CD14-positive monocyte (primary cell): ENCODE measurements around the gene HSPG2. TPM values are rescaled to one million over a fixed set of nuclear protein-coding genes. Genes with fewer than 3 reads are reported as not detected.

Experiments
- DNase-seq, 3 donors: peaks; one replicate each; pipeline ENCODE4 v3.0.0-alpha.2; 2011 to 2022
- H2AFZ ChIP-seq: 2 replicates; pipeline ENCODE4 v1.6.0; 2012; ENCODE audit warnings: mild to moderate bottlenecking, low read depth, low read length, inconsistent platforms; ENCODE audit not compliant: insufficient read depth, poor library complexity, severe bottlenecking
- H3K27ac ChIP-seq, 2 donors: 1 replicate in 1 of 2; 2 replicates in 1 of 2; pipeline ENCODE4 v1.5.1; 2012 to 2013; ENCODE audit warnings: low read length in 2 of 2, control low read depth in 1 of 2, inconsistent platforms in 1 of 2, low read depth in 1 of 2, mild to moderate bottlenecking in 1 of 2
- H3K27me3 ChIP-seq, 2 donors: one replicate each; pipeline versions ENCODE4 v1.6.0 to v1.6.1; 2011 to 2013; ENCODE audit warnings: low read length in 2 of 2; ENCODE audit not compliant: control insufficient read depth in 2 of 2, insufficient read depth in 2 of 2
- H3K36me3 ChIP-seq, 2 donors: replicated peaks in 1 of 2; 1 replicate in 1 of 2; 2 replicates in 1 of 2; pipeline versions ENCODE4 v1.5.1 to v1.6.1; 2012 to 2013; ENCODE audit warnings: low read length in 2 of 2, control low read depth in 1 of 2, inconsistent platforms in 1 of 2, mild to moderate bottlenecking in 1 of 2; ENCODE audit not compliant: insufficient read depth in 2 of 2, control insufficient read depth in 1 of 2
- H3K4me1 ChIP-seq, 2 donors: 1 replicate in 1 of 2; 2 replicates in 1 of 2; pipeline versions ENCODE4 v1.5.1 to v1.6.1; 2012 to 2013; ENCODE audit warnings: low read length in 2 of 2, control low read depth in 1 of 2, inconsistent platforms in 1 of 2, mild to moderate bottlenecking in 1 of 2, moderate library complexity in 1 of 2; ENCODE audit not compliant: insufficient read depth in 2 of 2, control insufficient read depth in 1 of 2
- H3K4me2 ChIP-seq: replicated peaks from 2 replicates; pipeline ENCODE3; 2012; ENCODE audit warnings: low read length, moderate library complexity, mild to moderate bottlenecking; ENCODE audit not compliant: poor library complexity, severe bottlenecking; ENCODE audit errors: extremely low read depth
- H3K4me3 ChIP-seq, 3 experiments: fragments of 200-600 bp in 1 of 3; sonication (generic) in 1 of 3; replicated peaks in 1 of 3; 1 replicate in 2 of 3; 2 replicates in 1 of 3; pipeline ENCODE4 v1.5.1; 2011 to 2013; ENCODE audit warnings: low read length in 3 of 3, mild to moderate bottlenecking in 3 of 3, control low read depth in 2 of 3, low read depth in 2 of 3, inconsistent platforms in 1 of 3, moderate library complexity in 1 of 3
- H3K79me2 ChIP-seq: 2 replicates; pipeline ENCODE4 v1.6.0; 2012; ENCODE audit warnings: mild to moderate bottlenecking, control low read depth, inconsistent platforms, low read length, moderate library complexity; ENCODE audit not compliant: insufficient read depth
- H3K9ac ChIP-seq: 2 replicates; pipeline ENCODE4 v1.6.0; 2017; ENCODE audit warnings: low read length, mild to moderate bottlenecking; ENCODE audit not compliant: insufficient read depth, poor library complexity, severe bottlenecking
- H3K9me3 ChIP-seq, 2 donors: replicated peaks in 1 of 2; 1 replicate in 1 of 2; 2 replicates in 1 of 2; pipeline versions ENCODE4 v1.5.1 to v1.6.1; 2012 to 2013; ENCODE audit warnings: low read length in 2 of 2, control low read depth in 1 of 2; ENCODE audit not compliant: control insufficient read depth in 1 of 2, insufficient read depth in 1 of 2
- H4K20me1 ChIP-seq: 2 replicates; pipeline ENCODE4 v1.6.0; 2012; ENCODE audit warnings: mild to moderate bottlenecking, low read length, control low read depth, moderate library complexity; ENCODE audit not compliant: insufficient read depth
- H3K27ac Mint-ChIP-seq, 7 donors: one replicate each; pipeline ENCODE4 v1.8.0; 2020; ENCODE audit warnings: mild to moderate bottlenecking in 7 of 7, mixed read lengths in 7 of 7, moderate library complexity in 6 of 7, inconsistent platforms in 2 of 7
- H3K27me3 Mint-ChIP-seq, 3 donors: one replicate each; pipeline ENCODE4 v1.8.0; 2021 to 2022; ENCODE audit warnings: low read depth in 3 of 3, mild to moderate bottlenecking in 3 of 3, mixed read lengths in 3 of 3, moderate library complexity in 3 of 3, inconsistent platforms in 1 of 3
- H3K36me3 Mint-ChIP-seq, 2 donors: one replicate each; pipeline ENCODE4 v1.8.0; 2020; ENCODE audit warnings: mixed read lengths in 2 of 2, inconsistent platforms in 1 of 2, mild to moderate bottlenecking in 1 of 2
- H3K4me1 Mint-ChIP-seq: one replicate; pipeline ENCODE4 v1.8.0; 2020; ENCODE audit warnings: mild to moderate bottlenecking, mixed read lengths
- H3K4me3 Mint-ChIP-seq, 2 donors: one replicate each; pipeline ENCODE4 v1.8.0; 2020; ENCODE audit warnings: mild to moderate bottlenecking in 2 of 2, mixed read lengths in 2 of 2, moderate library complexity in 1 of 2
- H3K9me3 Mint-ChIP-seq, 7 donors: one replicate each; pipeline ENCODE4 v1.8.0; 2020 to 2022; ENCODE audit warnings: mixed read lengths in 7 of 7, mild to moderate bottlenecking in 6 of 7, moderate library complexity in 6 of 7, inconsistent platforms in 2 of 7
- WGBS: methylation state at CpG from one replicate; pipeline ENCODE4 v1.1.5; 2013; ENCODE audit warnings: missing lambda C conversion rate; ENCODE audit not compliant: insufficient coverage; 5-methylcytosine and 5-hydroxymethylcytosine counted together
- intact Hi-C, 2 donors: fragments of 100-400 bp; cut with micrococcal nuclease; formaldehyde crosslinking; loops; one replicate each; pipeline versions ENCODE4 v1.15.0 to v1.15.1; 2023
- polyA plus RNA-seq, 3 donors: library from polyadenylated mRNA; depleted of rRNA in 1 of 3; unstranded in 2 of 3; stranded (reverse) in 1 of 3; fragments of 300-500 nt in 2 of 3; fragments of >200 nt in 1 of 3; fragmentation: Illumina TruSeq in 2 of 3; gene quantifications; 1 replicate in 2 of 3; 2 replicates in 1 of 3; pipeline ENCODE4 v1.2.3, GENCODE V29; 2012 to 2021
- TF ChIP-seq, protein P1 (sequence below): fragments of 200-600 bp; IDR thresholded peaks from one replicate; pipeline ENCODE4 v1.8.0; 2022; ENCODE audit warnings: antibody characterized with exemption, mild to moderate bottlenecking

HSPG2 gene
- polyA plus RNA-seq, 3 donors: 0.44 TPM; not detected in 2

GRCh38 chr1:21847223-21848205, 89.6 kb downstream of the HSPG2 start:
- peaks cover 4 to 5% of the 10 kb centered on the region in 2 donors for H3K4me1 ChIP-seq
- H3K36me3 ChIP-seq: no peaks in the 10 kb centered on the region
- TF ChIP-seq, protein P1, sequence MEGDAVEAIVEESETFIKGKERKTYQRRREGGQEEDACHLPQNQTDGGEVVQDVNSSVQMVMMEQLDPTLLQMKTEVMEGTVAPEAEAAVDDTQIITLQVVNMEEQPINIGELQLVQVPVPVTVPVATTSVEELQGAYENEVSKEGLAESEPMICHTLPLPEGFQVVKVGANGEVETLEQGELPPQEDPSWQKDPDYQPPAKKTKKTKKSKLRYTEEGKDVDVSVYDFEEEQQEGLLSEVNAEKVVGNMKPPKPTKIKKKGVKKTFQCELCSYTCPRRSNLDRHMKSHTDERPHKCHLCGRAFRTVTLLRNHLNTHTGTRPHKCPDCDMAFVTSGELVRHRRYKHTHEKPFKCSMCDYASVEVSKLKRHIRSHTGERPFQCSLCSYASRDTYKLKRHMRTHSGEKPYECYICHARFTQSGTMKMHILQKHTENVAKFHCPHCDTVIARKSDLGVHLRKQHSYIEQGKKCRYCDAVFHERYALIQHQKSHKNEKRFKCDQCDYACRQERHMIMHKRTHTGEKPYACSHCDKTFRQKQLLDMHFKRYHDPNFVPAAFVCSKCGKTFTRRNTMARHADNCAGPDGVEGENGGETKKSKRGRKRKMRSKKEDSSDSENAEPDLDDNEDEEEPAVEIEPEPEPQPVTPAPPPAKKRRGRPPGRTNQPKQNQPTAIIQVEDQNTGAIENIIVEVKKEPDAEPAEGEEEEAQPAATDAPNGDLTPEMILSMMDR: no peak
- no peak overlapping the region for H3K4me2 ChIP-seq
- no peak overlapping the region for H3K9ac ChIP-seq
- Mint-ChIP-seq H3K9me3 (no peaks in the 10 kb centered on the region), H3K4me1 (peaks cover 5% of the 10 kb centered on the region), H3K27ac (no peak overlapping the region), H3K27me3 (peaks cover 0 to 2% (median 0%) of the 10 kb centered on the region in 3 donors), H3K36me3 (no peaks in the 10 kb centered on the region), H3K4me3 (no peak overlapping the region)
- no peak overlapping the region for H3K4me3 ChIP-seq
- H3K27me3 ChIP-seq: no peaks in the 10 kb centered on the region
- H2AFZ ChIP-seq: no peak overlapping the region
- H4K20me1 ChIP-seq: no peaks in the 10 kb centered on the region
- DNase-seq: no peak
- WGBS: 94% methylated on average over 36 of the region's 47 CpGs
- no peaks in the 10 kb centered on the region for H3K9me3 ChIP-seq
- no peaks in the 10 kb centered on the region for H3K79me2 ChIP-seq
- intact Hi-C loops: no loop called here
- no peak overlapping the region for H3K27ac ChIP-seq

DNA sequence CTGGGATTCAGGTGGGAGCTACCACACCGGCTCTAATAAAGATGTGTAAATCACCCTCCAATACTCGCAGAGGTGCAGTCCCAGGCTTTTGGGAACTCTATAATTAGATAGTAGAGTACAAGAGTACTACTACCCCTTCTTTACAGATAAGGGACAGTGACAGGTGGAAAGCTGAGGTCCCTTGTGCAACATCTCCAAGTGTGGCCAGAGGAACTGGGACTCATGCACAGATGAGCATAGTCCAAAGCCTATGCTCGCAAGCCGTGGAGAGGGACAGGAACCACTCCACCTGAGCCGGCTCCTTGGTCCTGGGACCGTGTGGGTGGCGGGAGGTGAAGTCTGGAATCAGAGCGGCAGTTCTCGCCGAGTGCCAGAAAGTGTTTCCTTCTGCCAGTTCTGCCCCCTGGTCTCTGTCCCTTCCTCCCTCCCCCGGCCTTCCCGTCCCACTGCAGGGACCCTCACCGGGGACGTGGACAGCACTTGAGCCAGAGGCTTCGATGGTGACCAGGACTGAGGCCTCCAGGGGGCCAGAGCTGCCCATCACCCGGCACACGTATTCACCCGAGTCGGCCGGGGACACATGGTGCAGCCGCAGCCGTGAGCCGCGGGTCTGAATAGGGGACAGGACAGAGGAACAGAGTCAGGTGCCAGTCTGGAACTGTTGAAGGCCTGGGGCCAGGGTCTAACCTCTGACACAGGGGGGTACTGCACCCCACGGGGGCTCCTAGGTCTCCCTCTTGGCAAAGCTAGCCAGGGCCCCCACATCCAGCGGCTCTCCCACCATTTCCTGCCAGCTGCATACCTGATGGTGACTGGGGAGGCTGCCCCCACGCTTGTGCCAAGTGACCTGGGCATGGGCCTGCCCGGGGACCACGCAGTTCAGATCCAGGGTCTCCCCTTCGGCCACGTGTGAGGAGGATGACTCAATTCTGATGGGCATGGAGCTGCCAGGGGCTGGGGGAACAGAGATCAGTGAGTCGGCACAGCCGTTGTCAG, 91.2 kb downstream of the HSPG2 start:
- H3K4me1 Mint-ChIP-seq: no peaks in the 10 kb centered on the region
- H3K36me3 Mint-ChIP-seq: no peaks in the 10 kb centered on the region
- TF ChIP-seq, protein P1: no peak
- no peak overlapping the region for H3K4me3 ChIP-seq
- no peaks in the 10 kb centered on the region for H3K9me3 Mint-ChIP-seq
- no peaks in the 10 kb centered on the region for H3K27me3 ChIP-seq
- WGBS: 97% methylated on average over 22 of the region's 33 CpGs
- H3K4me2 ChIP-seq: no peak overlapping the region
- H3K27ac ChIP-seq: no peak overlapping the region
- intact Hi-C loops: no loop called here
- H2AFZ ChIP-seq: no peak overlapping the region
- H3K4me1 ChIP-seq: no peaks in the 10 kb centered on the region
- peaks cover 0 to 3% (median under 1%) of the 10 kb centered on the region in 3 donors for H3K27me3 Mint-ChIP-seq
- H3K9me3 ChIP-seq: no peaks in the 10 kb centered on the region
- no peak for DNase-seq
- H3K36me3 ChIP-seq: no peaks in the 10 kb centered on the region
- H4K20me1 ChIP-seq: no peaks in the 10 kb centered on the region
- no peak overlapping the region for H3K4me3 Mint-ChIP-seq
- no peaks in the 10 kb centered on the region for H3K79me2 ChIP-seq
- H3K27ac Mint-ChIP-seq: no peak overlapping the region
- no peak overlapping the region for H3K9ac ChIP-seq
